ENCODE data around the gene THSD7A.

DNA sequence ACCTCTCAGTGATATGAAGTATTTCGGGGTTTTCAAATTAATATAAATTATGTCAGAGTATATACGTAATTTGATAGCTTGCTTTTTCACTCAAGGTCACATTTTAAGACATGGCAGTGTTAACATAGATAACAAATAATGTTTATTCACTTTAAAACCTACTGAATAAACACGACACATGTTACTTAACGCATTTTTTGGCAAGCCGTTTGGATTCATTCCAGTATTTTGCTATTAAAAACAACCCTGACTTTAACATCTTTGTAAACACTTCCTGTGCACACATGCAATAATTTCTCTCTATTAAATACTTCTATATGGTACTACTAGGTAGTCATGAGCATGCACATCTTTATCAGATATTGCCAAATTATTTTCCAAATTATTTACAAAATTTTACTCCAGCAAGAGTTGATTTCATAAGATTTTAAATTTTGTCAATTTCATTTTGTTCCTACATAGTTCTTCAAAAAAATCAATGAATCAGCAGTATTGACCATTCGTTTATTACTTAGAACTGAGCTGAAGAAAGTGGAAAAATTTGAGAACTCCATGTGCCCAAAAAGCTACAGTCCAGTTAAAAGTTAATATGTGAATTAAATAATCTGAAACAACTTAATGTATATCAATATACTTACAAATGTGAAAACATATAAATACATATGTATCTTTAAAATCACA is 26.8 kb upstream of the THSD7A start:
- TF ChIP-seq TAF1 (IDR thresholded peaks at IDR 0.05; ENCODE audit: borderline replicate concordance, insufficient read depth, low read length) (no peak), POLR2AphosphoS5 (IDR thresholded peaks at IDR 0.05; ENCODE audit: low read depth, low read length) (no peak)
